Fibroblast of upper back skin (primary cell): ENCODE results near the gene RCN2.
"Not testable (repeated sequence)": the region's sequence is repeated elsewhere in the genome, so short reads cannot be mapped to it uniquely, and the experiment has no call there.

Source experiments
- DNase-seq: peaks from one replicate; pipeline ENCODE4 v3.0.0-alpha.2; 2013

RCN2 gene

DNA sequence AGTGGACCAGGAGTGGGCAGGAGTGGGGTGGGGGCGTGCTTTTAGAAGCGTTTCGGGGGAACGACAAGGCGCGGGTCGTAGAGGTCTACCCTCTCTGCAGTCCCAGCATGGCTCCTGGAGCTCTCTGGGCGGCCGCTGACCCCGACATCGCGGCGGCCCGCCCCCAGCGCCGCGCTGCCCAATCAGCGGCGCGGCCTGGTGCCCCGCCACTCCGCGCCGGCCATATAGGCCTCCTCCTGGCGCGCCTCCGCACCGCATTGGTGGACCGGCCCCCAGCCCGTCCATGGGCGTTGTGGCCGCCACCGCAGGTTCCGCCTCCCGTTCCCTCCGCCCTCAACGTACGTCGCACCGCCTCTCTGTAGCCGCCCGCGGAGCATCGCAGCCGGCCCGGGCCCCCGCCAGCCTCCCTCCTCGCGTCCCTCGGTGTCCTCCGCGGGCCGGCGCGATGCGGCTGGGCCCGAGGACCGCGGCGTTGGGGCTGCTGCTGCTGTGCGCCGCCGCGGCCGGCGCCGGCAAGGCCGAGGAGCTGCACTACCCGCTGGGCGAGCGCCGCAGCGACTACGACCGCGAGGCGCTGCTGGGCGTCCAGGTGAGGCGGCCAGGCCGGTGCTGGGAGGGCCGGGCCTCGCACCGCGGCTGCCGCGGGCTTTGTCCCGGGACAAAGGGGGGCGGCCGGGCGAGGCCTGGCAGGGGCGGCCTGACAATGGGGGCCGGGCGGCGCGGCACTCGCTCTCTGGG, at the start of gene RCN2:
TSS of gene RCN2 (plus strand) at position 353 of the 738 bp plus-strand sequence. CDS start at position 446, 93 bp downstream.
- peak; percentile 93 for DNase-seq

- no peak for DNase-seq
These were observed 46.3 kb upstream of the RCN2 start for GRCh38 chr15:76885212-76885611.

DNA sequence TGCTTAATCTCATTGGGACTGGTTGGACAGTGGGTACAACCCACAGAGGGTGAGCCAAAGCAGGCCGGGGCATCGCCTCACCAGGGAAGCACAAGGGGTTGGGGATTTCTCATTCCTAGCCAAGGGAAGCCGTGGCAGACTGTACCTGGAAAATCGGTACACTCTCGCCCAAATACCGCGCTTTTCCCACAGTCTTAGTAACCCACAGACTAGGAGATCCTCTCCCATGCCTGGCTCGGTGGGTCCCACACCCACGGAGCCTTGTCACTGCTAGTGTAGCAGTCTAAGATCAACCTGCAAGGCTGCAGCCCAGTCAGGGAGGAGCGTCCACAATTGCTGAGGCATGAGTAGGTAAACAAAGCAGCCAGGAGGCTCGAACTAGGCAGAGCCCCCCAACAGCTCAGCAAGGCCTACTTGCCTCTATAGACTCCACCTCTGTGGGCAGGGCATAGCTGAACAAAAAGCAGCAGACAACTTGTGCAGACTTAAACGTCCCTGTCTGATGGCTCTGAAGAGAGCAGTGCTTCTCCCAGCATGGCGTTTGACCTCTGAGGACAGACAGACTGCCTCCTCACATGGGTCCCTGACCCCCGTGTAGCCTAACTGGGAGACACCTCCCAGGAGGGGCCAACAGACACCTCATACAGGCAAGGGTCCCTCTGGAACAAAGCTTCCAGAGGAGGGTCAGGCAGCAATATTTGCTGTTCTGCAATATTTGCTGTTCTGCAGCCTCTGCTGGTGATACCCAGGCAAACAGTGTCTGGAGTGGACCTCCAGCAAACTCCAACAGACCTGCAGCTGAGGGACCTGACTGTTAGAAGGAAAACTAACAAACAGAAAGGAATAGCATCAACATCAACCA, 44.0 kb upstream of the RCN2 start:
- not testable (repeated sequence) for DNase-seq

- DNase-seq, result not testable (repeated sequence)
These were observed 38.7 kb upstream of the RCN2 start for GRCh38 chr15:76892836-76893235.

GRCh38 chr15:76894174-76894573, 37.4 kb upstream of the RCN2 start:
- DNase-seq, result no peak

DNA sequence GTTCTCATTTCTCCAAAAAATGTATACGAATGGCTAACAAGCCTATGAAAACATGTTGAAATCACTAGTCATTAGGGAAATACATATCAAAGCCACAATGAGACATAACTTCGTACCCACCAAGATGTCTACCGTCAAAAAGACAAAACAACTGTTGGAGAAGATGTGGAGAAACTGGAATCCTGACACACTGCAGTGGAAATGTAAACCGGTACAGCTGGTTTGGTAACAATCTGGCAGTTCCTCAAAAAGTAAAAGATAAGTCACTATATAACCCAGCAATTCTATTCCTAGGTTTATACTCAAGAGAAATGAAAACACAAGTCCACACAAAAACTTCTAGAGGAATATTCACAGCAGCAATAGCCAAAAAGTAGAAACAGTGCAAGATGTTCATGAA, 33.4 kb upstream of the RCN2 start:
- no peak for DNase-seq

DNA sequence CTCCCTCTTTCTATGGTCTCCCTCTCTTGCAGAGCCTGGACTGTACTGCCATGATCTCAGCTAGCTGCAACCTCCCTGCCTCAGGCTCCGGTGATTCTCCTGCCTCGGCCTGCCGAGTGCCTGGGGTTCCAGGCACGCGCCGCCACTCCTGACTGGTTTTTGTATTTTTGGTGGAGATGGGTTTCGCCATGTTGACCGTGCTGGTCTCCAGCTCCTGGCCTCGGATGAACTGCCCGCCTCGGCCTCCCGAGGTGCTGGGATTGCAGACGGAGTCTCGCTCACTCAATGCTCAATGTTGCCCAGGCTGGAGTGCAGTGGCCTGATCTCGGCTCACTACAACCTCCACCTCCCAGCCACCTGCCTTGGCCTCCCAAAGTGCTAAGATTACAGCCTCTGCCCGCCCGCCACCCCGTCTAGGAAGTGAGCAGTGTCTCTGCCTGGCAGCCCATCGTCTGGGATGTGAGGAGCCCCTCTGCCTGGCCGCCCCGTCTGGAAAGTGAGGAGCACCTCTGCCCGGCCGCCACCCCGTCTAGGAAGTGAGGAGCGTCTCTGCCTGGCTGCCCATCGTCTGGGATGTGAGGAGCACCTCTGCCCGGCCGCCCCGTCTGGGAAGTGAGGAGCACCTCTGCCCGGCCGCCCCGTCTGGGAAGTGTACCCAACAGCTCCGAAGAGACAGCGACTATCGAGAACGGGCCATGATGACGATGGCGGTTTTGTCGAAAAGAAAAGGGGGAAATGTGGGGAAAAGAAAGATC, 32.2 kb upstream of the RCN2 start:
- DNase-seq, result not testable (repeated sequence)

- not testable (repeated sequence) for DNase-seq
These were observed 31.6 kb upstream of the RCN2 start for GRCh38 chr15:76899931-76900310.

DNA sequence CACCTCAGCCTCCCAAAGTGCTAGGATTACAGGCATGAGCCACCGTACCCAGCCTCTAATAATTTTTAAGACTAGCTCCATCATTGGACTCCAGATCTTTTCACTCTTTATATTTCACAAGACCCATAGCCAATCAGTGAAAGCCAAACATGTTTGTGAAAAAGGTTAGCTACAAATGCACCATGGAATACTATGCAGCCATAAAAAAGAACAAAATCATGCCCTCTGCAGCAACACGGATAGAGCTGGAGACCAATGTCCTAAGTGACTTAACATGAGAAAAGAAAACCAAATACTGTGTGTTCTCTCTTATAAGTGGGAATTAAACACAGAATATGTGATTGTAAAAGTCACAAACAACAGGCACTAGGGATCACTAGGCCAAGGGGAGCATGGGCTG, 29.6 kb upstream of the RCN2 start:
- no peak for DNase-seq

DNA sequence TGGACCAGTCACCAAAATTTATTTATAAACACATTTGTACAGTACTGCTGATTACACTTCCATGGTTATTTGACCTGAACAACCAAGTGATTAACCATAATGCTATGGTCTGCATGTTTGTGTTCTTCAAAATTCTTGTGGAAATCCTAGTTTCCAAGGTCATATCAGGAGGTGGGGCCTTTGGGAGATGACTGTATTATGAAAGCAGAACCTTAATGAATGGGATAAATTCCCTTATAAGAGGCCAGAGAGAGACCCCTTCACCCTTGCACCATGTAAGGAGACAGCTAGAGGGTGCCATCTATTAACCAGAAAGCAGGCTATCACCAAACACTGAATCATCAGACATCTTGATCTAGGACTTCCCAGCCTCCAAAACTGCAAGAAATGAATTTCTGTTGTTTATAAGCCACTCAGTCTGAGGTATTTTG, 28.3 kb upstream of the RCN2 start:
- peak; percentile 40 for DNase-seq

- DNase-seq, result peak; percentile 9
These were observed 27.0 kb upstream of the RCN2 start for GRCh38 chr15:76904461-76905012.

GRCh38 chr15:76905013-76905839, 26.3 kb upstream of the RCN2 start, which contains the start of gene SCAPER:
SCAPER (minus strand) TSS chr15:76905340; CDS start chr15:76883817, 21,523 bp downstream.
- peak; percentile 84 for DNase-seq

- DNase-seq, result no peak
These were observed 25.7 kb upstream of the RCN2 start for GRCh38 chr15:76905855-76906254.

DNA sequence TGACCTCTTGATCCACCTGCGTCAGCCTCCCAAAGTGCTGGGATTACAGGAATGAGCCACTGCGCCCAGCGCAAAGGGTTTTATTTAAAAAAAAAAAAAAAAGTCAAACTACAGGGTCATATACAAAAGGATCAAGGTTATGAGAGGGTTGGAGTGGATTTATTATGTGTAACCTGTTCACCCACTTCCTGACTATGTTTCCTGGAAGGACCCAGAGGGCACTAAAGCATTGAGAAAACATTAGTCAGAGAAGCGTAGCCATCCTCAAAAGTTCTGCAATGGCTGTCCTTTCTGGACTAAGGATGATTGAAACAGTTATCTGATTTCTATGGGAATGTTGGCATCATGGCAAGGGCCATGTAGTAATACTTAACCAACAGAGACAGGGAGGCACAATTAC, 19.1 kb upstream of the RCN2 start:
- no peak for DNase-seq

DNA sequence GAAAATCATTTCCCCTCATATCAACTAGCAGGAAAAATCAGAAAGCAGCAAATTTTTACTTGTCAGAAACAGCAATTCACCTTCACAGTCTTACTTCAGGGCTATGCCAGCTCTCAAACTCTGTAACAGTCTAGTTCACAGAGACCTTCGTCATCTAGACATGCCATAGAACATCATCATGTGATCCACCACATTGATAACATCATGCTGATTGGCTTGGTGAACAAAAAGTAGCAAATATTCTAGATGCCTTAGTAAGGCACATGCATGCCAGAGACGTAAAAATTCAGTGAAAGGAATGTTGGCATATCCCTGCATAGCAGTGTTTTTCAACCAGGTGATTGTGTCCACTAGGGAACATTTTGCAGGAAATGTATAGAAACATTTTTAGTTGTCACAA, 17.8 kb upstream of the RCN2 start:
- DNase-seq, result no peak

GRCh38 chr15:76916369-76916768, 15.2 kb upstream of the RCN2 start:
- no peak for DNase-seq

GRCh38 chr15:76928201-76928600, 3.3 kb upstream of the RCN2 start:
- DNase-seq, result no peak

DNA sequence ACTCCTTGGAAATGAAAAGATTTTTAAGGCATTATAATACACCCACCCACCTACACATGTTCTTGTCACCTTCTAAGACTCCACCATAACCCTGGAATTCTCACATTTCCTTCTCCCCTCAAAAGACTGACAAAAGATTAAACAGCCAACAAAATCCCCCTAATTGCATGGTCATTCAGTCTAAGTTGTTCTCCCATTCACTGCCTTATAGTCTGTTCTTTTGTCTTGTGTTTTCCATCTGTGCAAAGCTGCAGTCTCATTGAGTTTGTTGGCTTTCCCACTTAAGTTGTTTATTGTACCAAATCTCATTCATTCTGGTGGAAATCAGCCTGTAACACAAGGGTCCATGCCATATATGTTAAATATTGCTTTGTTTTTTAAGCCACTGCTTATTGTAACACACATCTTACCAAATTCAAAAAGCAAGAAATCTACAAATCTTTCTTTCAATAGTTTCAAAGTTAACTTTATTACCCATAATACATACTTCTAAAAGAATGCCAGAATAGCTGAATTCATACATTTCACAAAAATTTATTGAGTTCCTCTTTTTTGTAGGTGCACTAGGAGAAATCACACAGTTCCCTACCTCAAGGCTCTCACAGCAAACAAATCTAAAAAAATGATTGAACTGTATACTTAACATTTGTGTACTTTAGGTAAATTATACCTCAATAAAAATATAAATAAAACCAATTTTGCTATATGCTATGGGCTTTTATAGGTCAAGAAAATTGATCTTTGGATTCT, 2.4 kb upstream of the RCN2 start:
- DNase-seq, result no peak

GRCh38 chr15:76930831-76931396, 635 bp upstream of the RCN2 start:
- no peak for DNase-seq

DNA sequence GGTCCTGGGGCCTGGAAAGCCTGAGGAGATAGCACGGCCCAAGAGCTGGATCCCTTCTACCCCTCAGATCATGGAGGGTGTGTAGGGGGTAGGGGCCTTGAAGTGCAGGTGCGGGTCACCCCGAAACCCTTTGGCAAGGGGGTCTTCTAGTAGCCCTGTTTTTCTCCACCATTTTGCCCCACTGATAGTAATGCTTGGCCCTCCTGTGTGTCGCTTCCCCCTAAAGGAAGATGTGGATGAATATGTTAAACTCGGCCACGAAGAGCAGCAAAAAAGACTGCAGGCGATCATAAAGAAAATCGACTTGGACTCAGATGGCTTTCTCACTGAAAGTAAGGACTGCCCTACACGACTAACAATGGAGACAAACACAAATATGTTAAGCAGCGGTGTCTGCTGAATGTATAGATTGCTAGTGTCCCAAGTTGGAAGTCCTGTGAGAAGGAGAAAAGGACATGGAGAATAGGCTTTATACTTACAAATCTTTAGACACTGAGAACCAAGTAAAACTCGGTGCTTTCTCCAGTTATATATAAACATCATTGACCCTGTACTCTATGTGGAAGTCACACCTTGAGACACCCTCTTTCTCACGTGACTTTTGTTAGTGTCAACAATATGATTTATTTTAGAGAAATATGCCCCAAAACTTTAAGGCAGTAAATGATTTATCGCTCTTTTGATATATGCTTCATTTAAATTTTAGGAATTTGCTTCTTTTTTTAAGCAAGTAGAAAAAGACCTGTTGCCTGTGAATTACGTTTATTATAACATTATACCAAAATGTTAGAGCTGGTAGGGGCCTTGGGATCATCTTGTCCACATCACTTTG, 802 bp downstream of the RCN2 start:
- DNase-seq, result peak; percentile 2
